ENCODE measurements around the gene RAD51B. TPM values are rescaled to one million over a fixed set of nuclear protein-coding genes. Genes with fewer than 3 reads are reported as not detected.

RAD51B gene
- total and polyA plus RNA-seq, 8 donors, result 1.8 to 30.7 (median 15.3) TPM

- H3K4me1 ChIP-seq, result peaks cover 0 to 9% (median 5%) of the 10 kb centered on the region in 4 donors
- peak in 1 of 2 donors; percentile 87 for DNase-seq
- WGBS, 5 donors, result 67 to 78% (median 72%) methylated on average over 6 of the region's 6 CpGs
- H3K27ac ChIP-seq, result peak overlapping the region in 4 of 5 donors; percentile 9 to 57 (median 22)
- intact Hi-C loops (cut with DNase I; ENCODE audit: low total_unique reads), result no loop called here
- H3K4me3 ChIP-seq, result no peak overlapping the region
- no peaks in the 10 kb centered on the region for H3K36me3 ChIP-seq
- TF ChIP-seq CTCF (IDR thresholded peaks at IDR 0.05) (no peak), POLR2A (IDR thresholded peaks at IDR 0.05) (no peak), POLR2AphosphoS5 (IDR thresholded peaks at IDR 0.05) (no peak), EP300 (IDR thresholded peaks at IDR 0.05) (no peak)
- H3K9me3 ChIP-seq, result peaks cover 8 to 18% (median 14%) of the 10 kb centered on the region in 4 donors
- H3K27me3 ChIP-seq, result no peaks in the 10 kb centered on the region
Observed at GRCh38 chr14:68621400-68622365, 802.1 kb downstream of the RAD51B start.

- intact Hi-C loops (cut with DNase I; ENCODE audit: low total_unique reads), result no loop called here
- Histone ChIP-seq H3K9me3 (peaks cover 0 to 6% (median 5%) of the 10 kb centered on the region in 4 donors), H3K4me3 (no peak overlapping the region), H3K4me1 (peaks cover 7 to 21% (median 14%) of the 10 kb centered on the region in 4 donors), H3K36me3 (no peaks in the 10 kb centered on the region), H3K27me3 (no peaks in the 10 kb centered on the region), H3K27ac (peak overlapping the region in 1 of 5 donors; percentile 37)
- 76 to 91% (median 83%) methylated on average over 5 of the region's 5 CpGs for whole genome bisulfite sequencing, 5 donors
- DNase-seq, result no peak
- TF ChIP-seq POLR2A (IDR thresholded peaks at IDR 0.05) (no peak), CTCF (IDR thresholded peaks at IDR 0.05) (no peak), EP300 (IDR thresholded peaks at IDR 0.05) (no peak), POLR2AphosphoS5 (IDR thresholded peaks at IDR 0.05) (no peak)
Observed at GRCh38 chr14:68622856-68623255, 803.3 kb downstream of the RAD51B start.

GRCh38 chr14:68623307-68623706, 803.7 kb downstream of the RAD51B start:
- TF ChIP-seq POLR2AphosphoS5 (IDR thresholded peaks at IDR 0.05), result no peak
- TF ChIP-seq CTCF (IDR thresholded peaks at IDR 0.05), result no peak
- no peak for TF ChIP-seq EP300 (IDR thresholded peaks at IDR 0.05)
- TF ChIP-seq POLR2A (IDR thresholded peaks at IDR 0.05), result no peak
- WGBS, 5 donors, result 86 to 98% (median 96%) methylated on average over 3 of the region's 3 CpGs

GRCh38 chr14:68623826-68624225, 804.2 kb downstream of the RAD51B start:
- intact Hi-C loops (cut with DNase I; ENCODE audit: low total_unique reads), result no loop called here
- H3K27ac ChIP-seq, result peak overlapping the region in 1 of 5 donors; percentile 37
- no peak overlapping the region for H3K4me3 ChIP-seq
- TF ChIP-seq POLR2AphosphoS5 (IDR thresholded peaks at IDR 0.05), result no peak
- TF ChIP-seq POLR2A (IDR thresholded peaks at IDR 0.05), result no peak
- no peak for TF ChIP-seq EP300 (IDR thresholded peaks at IDR 0.05)
- TF ChIP-seq CTCF (IDR thresholded peaks at IDR 0.05), result no peak
- H3K4me1 ChIP-seq, result peaks cover 9 to 31% (median 21%) of the 10 kb centered on the region in 4 donors
- H3K27me3 ChIP-seq, result no peaks in the 10 kb centered on the region
- 65 to 82% (median 73%) methylated on average over 3 of the region's 3 CpGs for WGBS, 5 donors
- no peak for DNase-seq
- no peaks in the 10 kb centered on the region for H3K36me3 ChIP-seq
- no peaks in the 10 kb centered on the region for H3K9me3 ChIP-seq

More at GRCh38 chr14:68623307-68623706, 803.7 kb downstream of the RAD51B start:
- H3K4me1 ChIP-seq, result peaks cover 7 to 25% (median 17%) of the 10 kb centered on the region in 4 donors
- DNase-seq, result no peak
- no peaks in the 10 kb centered on the region for H3K36me3 ChIP-seq
- peak overlapping the region in 1 of 5 donors; percentile 37 for H3K27ac ChIP-seq
- H3K27me3 ChIP-seq, result no peaks in the 10 kb centered on the region
- H3K9me3 ChIP-seq, result peaks cover 0 to 2% (median under 1%) of the 10 kb centered on the region in 4 donors
- H3K4me3 ChIP-seq, result no peak overlapping the region
- intact Hi-C loops (cut with DNase I; ENCODE audit: low total_unique reads), result no loop called here
